ENCODE measurements around the gene TAS1R3. TPM values are rescaled to one million over a fixed set of nuclear protein-coding genes. Genes with fewer than 3 reads are reported as not detected.
A peak's percentile ranks its signal among the peaks of the same experiment; 100 is the strongest.

The TAS1R3 gene
- total RNA-seq = under 1 TPM; 0.75 to 0.78 TPM

DNA sequence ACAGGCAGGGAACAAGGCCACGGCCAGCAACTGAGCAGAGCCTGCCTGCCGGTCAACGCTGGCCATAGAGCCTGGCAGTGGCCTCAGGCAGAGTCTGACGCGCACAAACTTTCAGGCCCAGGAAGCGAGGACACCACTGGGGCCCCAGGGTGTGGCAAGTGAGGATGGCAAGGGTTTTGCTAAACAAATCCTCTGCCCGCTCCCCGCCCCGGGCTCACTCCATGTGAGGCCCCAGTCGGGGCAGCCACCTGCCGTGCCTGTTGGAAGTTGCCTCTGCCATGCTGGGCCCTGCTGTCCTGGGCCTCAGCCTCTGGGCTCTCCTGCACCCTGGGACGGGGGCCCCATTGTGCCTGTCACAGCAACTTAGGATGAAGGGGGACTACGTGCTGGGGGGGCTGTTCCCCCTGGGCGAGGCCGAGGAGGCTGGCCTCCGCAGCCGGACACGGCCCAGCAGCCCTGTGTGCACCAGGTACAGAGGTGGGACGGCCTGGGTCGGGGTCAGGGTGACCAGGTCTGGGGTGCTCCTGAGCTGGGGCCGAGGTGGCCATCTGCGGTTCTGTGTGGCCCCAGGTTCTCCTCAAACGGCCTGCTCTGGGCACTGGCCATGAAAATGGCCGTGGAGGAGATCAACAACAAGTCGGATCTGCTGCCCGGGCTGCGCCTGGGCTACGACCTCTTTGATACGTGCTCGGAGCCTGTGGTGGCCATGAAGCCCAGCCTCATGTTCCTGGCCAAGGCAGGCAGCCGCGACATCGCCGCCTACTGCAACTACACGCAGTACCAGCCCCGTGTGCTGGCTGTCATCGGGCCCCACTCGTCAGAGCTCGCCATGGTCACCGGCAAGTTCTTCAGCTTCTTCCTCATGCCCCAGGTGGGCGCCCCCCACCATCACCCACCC is at the start of gene TAS1R3:
TAS1R3 (plus strand) TSS at position 213 of the 898 bp plus-strand sequence; CDS start at position 279, 66 bp downstream.
- DNase-seq = no peak
- H3K4me1 Mint-ChIP-seq = peaks cover 6% of the 10 kb centered on the region
- no peaks in the 10 kb centered on the region for H3K9me3 Mint-ChIP-seq
- no peaks in the 10 kb centered on the region for H3K36me3 Mint-ChIP-seq (ENCODE audit: low read depth)
- POLR2A ChIA-PET = no interaction called here
- no peaks in the 10 kb centered on the region for H3K27me3 Mint-ChIP-seq
- H3K27ac Mint-ChIP-seq = no peak within 1 kb of the TSS
- CTCF ChIA-PET = no interaction called here
- H3K4me3 Mint-ChIP-seq = no peak within 1 kb of the TSS

DNA sequence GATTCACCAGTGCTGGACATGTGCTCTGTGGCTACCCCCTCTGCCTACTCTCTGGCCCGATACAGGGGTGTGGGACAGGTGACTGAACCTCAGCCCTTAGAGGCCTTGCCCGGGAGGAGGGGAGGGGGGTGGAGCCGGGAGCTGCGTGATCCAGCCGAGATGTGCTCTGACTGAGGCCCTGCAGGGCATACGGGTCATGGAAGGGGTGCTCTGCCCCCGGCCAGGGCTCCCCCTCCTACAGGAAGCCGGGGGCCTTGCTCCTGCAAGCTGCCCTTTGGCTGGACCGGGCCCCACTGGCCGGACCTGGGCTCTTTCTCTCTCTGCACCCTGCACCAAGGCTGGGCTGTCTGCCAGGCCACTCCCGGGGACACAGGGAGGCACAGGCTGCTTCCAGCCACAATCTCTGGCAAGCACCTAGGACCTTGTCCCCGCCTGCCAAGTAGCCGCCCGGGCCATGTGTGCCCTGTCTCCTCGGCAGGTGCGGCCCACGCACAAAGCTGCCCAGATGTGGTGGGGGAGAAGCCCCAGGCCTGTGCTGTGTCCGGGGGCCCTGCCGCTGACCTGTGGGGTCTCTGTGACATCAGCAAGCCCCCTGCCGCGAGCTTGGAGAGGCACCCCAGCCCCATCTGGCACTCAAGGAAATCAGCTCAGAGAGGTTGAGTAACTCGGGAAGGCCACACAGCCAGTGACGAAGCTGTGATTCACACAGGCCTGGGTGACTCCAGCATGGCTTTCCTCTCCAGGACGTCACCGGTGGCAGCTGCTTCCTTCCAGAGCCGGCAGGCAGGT is 49.4 kb upstream of the TAS1R3 start:
- Mint-ChIP-seq H3K36me3 (ENCODE audit: low read depth) (no peaks in the 10 kb centered on the region), H3K4me3 (no peak overlapping the region), H3K27ac (no peak overlapping the region), H3K4me1 (peaks cover 3% of the 10 kb centered on the region), H3K27me3 (no peaks in the 10 kb centered on the region), H3K9me3 (no peaks in the 10 kb centered on the region)
- CTCF ChIA-PET = interaction anchor here (1.0 kb wide), 1 partner anchor 10 kb away, joined by 4 read pairs; no protein-coding TSS in a partner anchor
- DNase-seq = no peak
- POLR2A ChIA-PET = interaction anchor here (0.7 kb wide), 1 partner anchor 117 kb away, joined by 3 read pairs; the partner anchor contains the start of gene CCNL2

DNA sequence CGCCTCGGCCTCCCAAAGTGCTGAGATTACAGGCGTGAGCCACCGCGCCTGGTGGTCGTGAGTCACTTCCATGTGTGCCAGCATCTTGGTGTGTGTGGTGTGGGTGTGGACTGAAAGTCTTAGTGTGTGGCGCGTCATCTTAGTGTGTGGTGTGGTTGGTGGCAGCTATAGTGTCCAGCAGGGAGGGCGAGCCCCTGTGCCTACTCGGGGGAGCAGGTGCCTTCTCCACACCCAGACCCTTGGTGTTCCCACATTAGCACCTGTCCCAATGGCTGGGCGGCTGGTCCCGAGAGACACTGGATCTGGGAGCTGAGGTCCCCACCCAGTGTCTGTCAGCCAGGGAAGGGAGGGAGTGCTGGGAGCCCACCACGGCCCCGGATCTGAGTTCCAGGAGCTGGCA is 48.1 kb upstream of the TAS1R3 start:
- ChIA-PET CTCF (no interaction called here), POLR2A (interaction anchor here (1.3 to 1.4 kb wide), 2 partner anchors 9 kb away, joined by 3 read pairs; partner anchors contain the start of gene UBE2J2)
- Mint-ChIP-seq H3K27ac (no peak overlapping the region), H3K4me3 (no peak overlapping the region), H3K4me1 (peaks cover 3% of the 10 kb centered on the region), H3K27me3 (no peaks in the 10 kb centered on the region), H3K36me3 (ENCODE audit: low read depth) (no peaks in the 10 kb centered on the region), H3K9me3 (no peaks in the 10 kb centered on the region)
- no peak for DNase-seq

DNA sequence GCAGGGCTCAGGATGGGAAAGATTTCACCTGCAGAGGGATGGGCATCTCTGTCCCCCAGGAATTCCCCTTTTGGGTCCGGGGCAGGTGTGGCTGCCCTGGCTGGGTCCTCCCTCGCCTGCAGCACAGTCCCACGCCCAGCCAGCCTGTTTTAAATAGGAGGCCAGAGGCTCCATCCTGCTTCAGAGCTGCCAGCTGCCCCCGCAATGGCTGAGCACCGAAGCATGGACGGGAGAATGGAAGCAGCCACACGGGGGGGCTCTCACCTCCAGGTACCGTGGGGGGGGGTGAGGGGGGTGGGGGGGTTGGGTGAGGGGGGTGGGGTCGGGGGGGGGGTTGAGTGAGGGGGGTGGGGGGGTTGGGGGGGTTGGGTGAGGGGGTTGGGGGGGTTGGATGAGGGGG is 47.3 kb upstream of the TAS1R3 start:
- H3K4me1 Mint-ChIP-seq = peaks cover 3% of the 10 kb centered on the region
- ChIA-PET CTCF (no interaction called here), POLR2A (interaction anchor here (1.4 kb wide), 1 partner anchor 8 kb away, joined by 3 read pairs; no protein-coding TSS in a partner anchor)
- H3K27me3 Mint-ChIP-seq = no peaks in the 10 kb centered on the region
- no peaks in the 10 kb centered on the region for H3K36me3 Mint-ChIP-seq (ENCODE audit: low read depth)
- H3K27ac Mint-ChIP-seq = no peak overlapping the region
- H3K9me3 Mint-ChIP-seq = no peaks in the 10 kb centered on the region
- H3K4me3 Mint-ChIP-seq = no peak overlapping the region
- no peak for DNase-seq

DNA sequence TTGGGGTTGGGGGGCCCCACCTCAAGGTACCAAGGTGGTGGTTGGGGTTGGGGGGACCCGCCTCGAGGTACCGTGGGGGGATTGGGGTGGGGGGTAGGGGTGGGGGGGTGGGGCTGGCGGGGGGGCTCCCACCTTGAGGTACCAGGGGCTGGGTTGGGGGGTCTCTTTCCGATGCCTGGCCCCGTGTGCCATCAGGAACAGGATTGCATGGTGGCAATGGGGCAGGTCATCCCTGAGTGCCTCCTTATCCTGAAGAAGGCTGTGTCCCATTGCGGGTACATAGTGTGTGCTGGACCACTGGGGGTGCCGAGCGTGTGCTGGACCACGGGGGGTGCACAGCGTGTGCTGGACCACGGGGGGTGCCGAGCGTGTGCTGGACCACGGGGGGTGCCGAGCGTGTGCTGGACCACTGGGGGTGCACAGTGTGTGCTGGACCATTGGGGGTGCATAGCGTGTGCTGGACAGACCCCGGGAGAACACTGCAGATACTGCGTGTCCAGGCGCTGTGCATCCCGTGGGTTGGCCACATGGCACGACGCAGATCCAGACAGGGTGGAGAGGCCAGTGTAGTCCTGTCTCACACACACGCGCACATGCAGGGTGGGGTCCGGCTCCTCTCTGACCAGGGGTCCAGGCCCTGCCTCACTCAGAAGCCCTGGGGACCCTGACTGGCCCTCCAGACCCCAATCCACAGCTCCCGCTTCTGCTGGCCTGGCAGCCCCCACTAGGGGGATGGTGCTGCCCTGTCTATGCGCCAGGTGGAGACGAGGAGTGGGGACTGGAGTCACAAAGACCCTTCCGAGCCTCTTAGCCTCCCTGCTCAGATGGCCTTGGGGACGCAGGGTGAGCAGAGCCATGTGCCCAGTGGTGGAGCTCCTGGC is 46.6 kb upstream of the TAS1R3 start:
- Mint-ChIP-seq H3K27ac (no peak overlapping the region), H3K27me3 (no peaks in the 10 kb centered on the region), H3K4me3 (no peak overlapping the region), H3K36me3 (ENCODE audit: low read depth) (no peaks in the 10 kb centered on the region), H3K4me1 (peaks cover 3% of the 10 kb centered on the region), H3K9me3 (no peaks in the 10 kb centered on the region)
- CTCF ChIA-PET = no interaction called here
- POLR2A ChIA-PET = interaction anchor here (1.0 kb wide), 1 partner anchor 20 kb away, joined by 3 read pairs; no protein-coding TSS in a partner anchor
- no peak for DNase-seq

DNA sequence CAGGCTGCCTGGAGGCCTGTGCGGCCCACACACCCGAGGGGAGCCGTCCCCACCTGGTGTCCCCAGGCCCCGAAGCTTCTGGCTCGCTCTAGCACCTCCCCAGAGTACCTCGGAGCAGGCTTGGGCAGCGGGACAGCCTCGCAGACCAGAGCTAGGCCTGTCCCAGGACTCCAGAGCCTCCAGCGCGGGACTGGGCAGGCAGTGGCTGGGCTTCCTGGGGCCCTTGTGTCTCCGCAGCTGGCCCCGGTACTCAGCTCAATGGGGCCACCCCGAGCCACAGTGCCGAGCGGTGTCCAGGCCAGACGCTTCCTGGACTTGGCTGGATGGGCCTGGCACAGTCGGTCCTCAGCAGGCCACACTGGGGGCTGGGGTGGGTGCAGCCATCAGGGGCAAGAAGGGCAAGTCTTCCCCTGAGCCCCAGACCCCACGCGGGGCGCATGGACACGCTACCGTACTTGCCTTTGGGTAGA is 45.9 kb upstream of the TAS1R3 start:
- H3K27me3 Mint-ChIP-seq = no peaks in the 10 kb centered on the region
- no peak for DNase-seq
- H3K27ac Mint-ChIP-seq = no peak overlapping the region
- no peak overlapping the region for H3K4me3 Mint-ChIP-seq
- ChIA-PET CTCF (no interaction called here), POLR2A (interaction anchor here (1.0 kb wide), 1 partner anchor 20 kb away, joined by 3 read pairs; no protein-coding TSS in a partner anchor)
- H3K4me1 Mint-ChIP-seq = peaks cover 3% of the 10 kb centered on the region
- no peaks in the 10 kb centered on the region for H3K36me3 Mint-ChIP-seq (ENCODE audit: low read depth)
- no peaks in the 10 kb centered on the region for H3K9me3 Mint-ChIP-seq

DNA sequence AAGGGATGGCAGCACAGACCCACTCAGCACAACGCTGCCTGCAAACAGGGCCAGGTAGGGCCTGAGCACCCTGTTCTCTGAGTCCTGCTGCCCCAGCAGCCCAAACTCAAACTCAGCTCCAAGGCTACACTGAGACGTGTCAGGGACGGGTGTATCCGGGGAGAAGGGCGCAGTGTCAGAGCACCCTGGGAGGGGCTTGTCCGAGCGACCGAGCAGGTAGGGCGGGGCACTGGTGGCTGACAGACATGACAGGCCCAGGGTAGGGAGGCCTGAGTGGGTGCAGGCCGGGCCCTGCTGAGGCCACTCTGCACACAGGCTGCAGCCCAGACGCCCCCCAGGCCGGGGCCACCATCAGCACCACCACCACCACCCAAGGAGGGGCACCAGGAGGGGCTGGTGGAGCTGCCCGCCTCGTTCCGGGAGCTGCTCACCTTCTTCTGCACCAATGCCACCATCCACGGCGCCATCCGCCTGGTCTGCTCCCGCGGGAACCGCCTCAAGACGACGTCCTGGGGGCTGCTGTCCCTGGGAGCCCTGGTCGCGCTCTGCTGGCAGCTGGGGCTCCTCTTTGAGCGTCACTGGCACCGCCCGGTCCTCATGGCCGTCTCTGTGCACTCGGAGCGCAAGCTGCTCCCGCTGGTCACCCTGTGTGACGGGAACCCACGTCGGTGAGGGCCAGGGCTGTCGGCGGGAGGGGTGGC is 45.3 kb upstream of the TAS1R3 start:
- POLR2A ChIA-PET = no interaction called here
- no peaks in the 10 kb centered on the region for H3K9me3 Mint-ChIP-seq
- H3K36me3 Mint-ChIP-seq (ENCODE audit: low read depth) = no peaks in the 10 kb centered on the region
- no peak overlapping the region for H3K27ac Mint-ChIP-seq
- DNase-seq = no peak
- CTCF ChIA-PET = no interaction called here
- no peaks in the 10 kb centered on the region for H3K27me3 Mint-ChIP-seq
- H3K4me3 Mint-ChIP-seq = no peak overlapping the region
- H3K4me1 Mint-ChIP-seq = peaks cover 3% of the 10 kb centered on the region

DNA sequence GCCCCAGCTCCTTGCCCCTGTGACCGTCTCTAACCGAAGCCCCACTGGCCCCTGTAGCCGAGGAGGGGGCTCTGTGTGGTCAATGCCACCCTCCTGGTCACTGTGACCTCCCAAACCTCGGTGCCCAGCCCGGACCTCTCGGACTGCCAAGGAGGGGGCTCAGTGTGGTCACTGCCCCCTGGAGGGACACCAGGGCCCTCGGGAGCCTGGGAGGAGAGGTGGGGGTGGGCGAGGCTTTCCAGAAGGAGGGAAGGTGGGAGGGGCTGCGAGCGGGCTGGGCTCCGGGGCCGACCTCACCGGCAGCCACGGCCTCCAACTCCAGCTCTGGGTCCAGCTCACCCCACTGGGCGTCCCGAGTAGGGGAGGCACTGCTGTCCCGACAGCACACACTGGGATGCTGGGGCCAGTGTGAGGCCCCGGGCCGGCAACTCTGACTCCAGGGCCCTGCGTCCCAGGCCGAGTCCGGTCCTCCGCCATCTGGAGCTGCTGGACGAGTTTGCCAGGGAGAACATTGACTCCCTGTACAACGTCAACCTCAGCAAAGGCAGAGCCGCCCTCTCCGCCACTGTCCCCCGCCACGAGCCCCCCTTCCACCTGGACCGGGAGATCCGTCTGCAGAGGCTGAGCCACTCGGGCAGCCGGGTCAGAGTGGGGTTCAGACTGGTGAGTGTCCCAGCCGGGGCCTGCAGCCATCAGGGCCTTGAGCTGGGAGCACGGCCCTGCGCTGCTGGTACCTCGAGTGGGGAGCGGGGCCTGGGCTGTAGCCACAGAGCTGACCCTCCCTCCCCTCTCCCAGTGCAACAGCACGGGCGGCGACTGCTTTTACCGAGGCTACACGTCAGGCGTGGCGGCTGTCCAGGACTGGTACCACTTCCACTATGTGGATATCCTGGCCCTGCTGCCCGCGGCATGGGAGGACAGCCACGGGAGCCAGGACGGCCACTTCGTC is 44.5 kb upstream of the TAS1R3 start:
- POLR2A ChIA-PET = no interaction called here
- CTCF ChIA-PET = no interaction called here
- Mint-ChIP-seq H3K9me3 (no peaks in the 10 kb centered on the region), H3K27ac (no peak overlapping the region), H3K27me3 (no peaks in the 10 kb centered on the region), H3K4me3 (no peak overlapping the region), H3K36me3 (ENCODE audit: low read depth) (no peaks in the 10 kb centered on the region), H3K4me1 (peaks cover 3% of the 10 kb centered on the region)
- no peak for DNase-seq

DNA sequence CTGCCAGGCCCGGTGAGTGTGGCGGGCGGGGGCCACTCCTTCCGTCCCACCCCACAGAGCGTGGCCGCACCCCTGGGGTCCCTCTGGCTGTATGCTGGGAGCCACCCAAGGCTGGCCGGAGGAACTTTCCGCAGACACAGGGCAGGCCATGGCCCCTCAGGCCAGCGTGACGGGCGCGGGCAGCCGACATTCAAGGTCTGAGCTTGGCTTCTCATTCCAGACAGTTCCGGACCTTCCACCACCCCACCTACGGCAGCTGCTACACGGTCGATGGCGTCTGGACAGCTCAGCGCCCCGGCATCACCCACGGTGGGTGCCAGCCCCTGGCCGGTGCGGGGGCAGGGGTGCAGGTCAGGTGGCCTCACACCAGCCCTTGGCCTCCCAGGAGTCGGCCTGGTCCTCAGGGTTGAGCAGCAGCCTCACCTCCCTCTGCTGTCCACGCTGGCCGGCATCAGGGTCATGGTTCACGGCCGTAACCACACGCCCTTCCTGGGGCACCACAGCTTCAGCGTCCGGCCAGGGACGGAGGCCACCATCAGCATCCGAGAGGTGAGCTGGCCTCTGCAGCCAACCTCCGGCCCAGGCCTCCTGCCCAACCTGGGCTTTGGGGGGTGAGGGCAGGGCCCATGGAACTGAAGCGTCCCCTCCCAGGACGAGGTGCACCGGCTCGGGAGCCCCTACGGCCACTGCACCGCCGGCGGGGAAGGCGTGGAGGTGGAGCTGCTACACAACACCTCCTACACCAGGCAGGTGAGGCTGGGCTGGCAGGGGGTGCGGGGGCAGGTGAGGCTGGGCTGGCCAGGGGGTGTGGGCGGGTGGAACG is 43.6 kb upstream of the TAS1R3 start:
- no peaks in the 10 kb centered on the region for H3K9me3 Mint-ChIP-seq

DNA sequence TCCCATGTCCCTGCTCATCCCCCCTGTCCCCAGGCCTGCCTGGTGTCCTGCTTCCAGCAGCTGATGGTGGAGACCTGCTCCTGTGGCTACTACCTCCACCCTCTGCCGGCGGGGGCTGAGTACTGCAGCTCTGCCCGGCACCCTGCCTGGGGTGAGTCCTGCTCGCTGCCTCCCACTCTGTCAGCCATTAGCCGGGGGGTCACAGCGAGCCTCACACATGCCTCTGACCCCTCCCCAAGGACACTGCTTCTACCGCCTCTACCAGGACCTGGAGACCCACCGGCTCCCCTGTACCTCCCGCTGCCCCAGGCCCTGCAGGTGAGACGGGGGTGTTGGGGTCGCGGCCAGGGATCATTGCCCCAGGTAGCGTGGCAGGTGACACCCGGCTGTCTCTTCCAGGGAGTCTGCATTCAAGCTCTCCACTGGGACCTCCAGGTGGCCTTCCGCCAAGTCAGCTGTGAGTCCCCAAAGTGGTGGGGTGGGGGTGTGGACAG is 40.8 kb upstream of the TAS1R3 start:
- peak; percentile 62 for DNase-seq
- H3K9me3 Mint-ChIP-seq = no peaks in the 10 kb centered on the region
- ChIA-PET POLR2A (interaction anchor here (2.4 kb wide), 1 partner anchor 174 kb away, joined by 11 read pairs; the partner anchor contains the start of gene C1orf159), CTCF (interaction anchor here (1.0 to 3.2 kb wide), 4 partner anchors 15 to 249 kb away, joined by 3 to 36 read pairs (median 6); no protein-coding TSS in a partner anchor)
- peaks cover 4% of the 10 kb centered on the region for H3K36me3 Mint-ChIP-seq (ENCODE audit: low read depth)
- no peak overlapping the region for H3K27ac Mint-ChIP-seq
- H3K4me1 Mint-ChIP-seq = no peaks in the 10 kb centered on the region
- H3K4me3 Mint-ChIP-seq = no peak overlapping the region
- H3K27me3 Mint-ChIP-seq = no peaks in the 10 kb centered on the region

More for the DNA sequence above, 43.6 kb upstream of the TAS1R3 start:
- POLR2A ChIA-PET = no interaction called here
- H3K27me3 Mint-ChIP-seq = no peaks in the 10 kb centered on the region
- H3K4me1 Mint-ChIP-seq = peaks cover 3% of the 10 kb centered on the region
- H3K27ac Mint-ChIP-seq = no peak overlapping the region
- H3K36me3 Mint-ChIP-seq (ENCODE audit: low read depth) = peaks cover 4% of the 10 kb centered on the region
- H3K4me3 Mint-ChIP-seq = no peak overlapping the region
- no peak for DNase-seq
- CTCF ChIA-PET = no interaction called here

All from activated CD4-positive, alpha-beta memory T cell treated with anti-CD3 and anti-CD28 coated beads, Interleukin-2, amount 10 ng/mL, durations not matched to agents 7 days and 5 days (primary cell).